ENCODE measurements around the gene AKR1B1.

- TF ChIP-seq EZH2phosphoT487 (IDR thresholded peaks at IDR 0.05; ENCODE audit: borderline replicate concordance) (no peak), CTCF (conservative IDR thresholded peaks at IDR 0.05; ENCODE audit: low read length) (no peak)
Observed at GRCh38 chr7:134481167-134481566, 22.3 kb upstream of the AKR1B1 start.

Measured in Loucy (cell line).